HepG2 (cell line): ENCODE data around the gene CDC42BPG. TPM values are rescaled to one million over a fixed set of nuclear protein-coding genes. Genes with fewer than 3 reads are reported as not detected.

Experiments used
- ATRX ChIP-seq: sonication (generic); formaldehyde crosslinking; IDR thresholded peaks from 2 replicates; pipeline ENCODE4 v1.4.0; 2020; ENCODE audit warnings: missing genetic modification reagents, borderline replicate concordance
- CERS6 ChIP-seq: sonication (generic); formaldehyde crosslinking; IDR thresholded peaks from 2 replicates; pipeline ENCODE4 v1.5.0; 2020; ENCODE audit warnings: missing genetic modification reagents
- EEA1 ChIP-seq: sonication (generic); formaldehyde crosslinking; IDR thresholded peaks from 2 replicates; pipeline ENCODE4 v1.5.1; 2020; ENCODE audit warnings: mild to moderate bottlenecking, missing genetic modification reagents, borderline replicate concordance
- HBP1 ChIP-seq: IDR thresholded peaks from 2 replicates; pipeline ENCODE4 v1.6.1; 2016; ENCODE audit warnings: low read depth, control low read depth
- NCOA1 ChIP-seq: sonication (generic); formaldehyde crosslinking; IDR thresholded peaks from 2 replicates; pipeline ENCODE4 v1.9.0; 2021; ENCODE audit warnings: missing genetic modification reagents
- NR0B2 ChIP-seq: sonication (generic); formaldehyde crosslinking; IDR thresholded peaks from 2 replicates; pipeline ENCODE4 v1.4.0; 2020; ENCODE audit warnings: mild to moderate bottlenecking, missing genetic modification reagents
- NRL ChIP-seq: sonication (generic); formaldehyde crosslinking; IDR thresholded peaks from 2 replicates; pipeline ENCODE4 v1.5.0; 2020; ENCODE audit warnings: missing genetic modification reagents, mild to moderate bottlenecking, moderate library complexity, borderline replicate concordance
- TFE3 ChIP-seq: IDR thresholded peaks from 2 replicates; pipeline ENCODE4 v1.6.1; 2016
- THAP7 ChIP-seq: sonication (generic); formaldehyde crosslinking; IDR thresholded peaks from 2 replicates; pipeline ENCODE4 v1.8.1; 2023; ENCODE audit warnings: mild to moderate bottlenecking, missing genetic modification reagents
- ZBTB43 ChIP-seq: sonication (generic); formaldehyde crosslinking; conservative IDR thresholded peaks from 2 replicates; pipeline ENCODE4 v1.4.0; 2020; ENCODE audit warnings: missing genetic modification reagents
- ZEB1 ChIP-seq: IDR thresholded peaks from 2 replicates; pipeline ENCODE4 v1.6.1; 2012; ENCODE audit warnings: mild to moderate bottlenecking, low read depth, inconsistent platforms; ENCODE audit not compliant: insufficient replicate concordance
- ZHX2 ChIP-seq, 2 experiments: sonication (generic) in 1 of 2; formaldehyde crosslinking in 1 of 2; IDR thresholded peaks; 2 replicates each; pipeline versions ENCODE4 v1.6.1 to v1.9.0; 2014 to 2022; ENCODE audit warnings: antibody characterized with exemption in 1 of 2, borderline replicate concordance in 1 of 2, inconsistent platforms in 1 of 2, low read depth in 1 of 2, missing genetic modification reagents in 1 of 2
- ZNF24 ChIP-seq: fragments of 450-650 bp; IDR thresholded peaks from 2 replicates; pipeline ENCODE4 v1.6.1; 2017; ENCODE audit warnings: antibody characterized with exemption, mild to moderate bottlenecking
- ZNF331 ChIP-seq: sonication (generic); formaldehyde crosslinking; IDR thresholded peaks from 2 replicates; pipeline ENCODE4 v1.4.0; 2020; ENCODE audit warnings: missing genetic modification reagents
- ZNF737 ChIP-seq: sonication (generic); formaldehyde crosslinking; IDR thresholded peaks from 2 replicates; pipeline ENCODE4 v1.5.0; 2020; ENCODE audit warnings: missing genetic modification reagents, mild to moderate bottlenecking, borderline replicate concordance
- polyA plus RNA-seq, 8 experiments: library from polyadenylated mRNA; depleted of rRNA in 3 of 8; stranded (reverse) in 7 of 8; unstranded in 1 of 8; fragments of >200 nt; fragmentation: Illumina TruSeq in 4 of 8; extraction: Trizol in 4 of 8; gene quantifications; 2 replicates each; pipeline versions ENCODE4 v1.2.1 to v1.2.3, GENCODE V29; 2011 to 2016; ENCODE audit warnings: low read depth in 4 of 8, missing spikeins in 1 of 8, mixed read lengths in 1 of 8; ENCODE audit not compliant: insufficient read depth in 1 of 8
- total RNA-seq, 5 experiments: library from RNA; depleted of rRNA; stranded (reverse); fragments of >200 nt; fragmentation: Illumina TruSeq; extraction: Trizol; gene quantifications; 2 replicates each; pipeline ENCODE4 v1.2.3, GENCODE V29; 2016; ENCODE audit warnings: low read depth in 1 of 5

CDC42BPG gene
- total and polyA plus RNA-seq, 2 of the 13 experiments (the other 11 are each of a cell fraction or from before 2014, with no cell fraction given): 0.55 to 1.4 TPM

GRCh38 chr11:64848826-64849597 lies 4.6 kb upstream of the CDC42BPG start (continued):
- TF ChIP-seq ZHX2 (IDR thresholded peaks at IDR 0.05; ENCODE audit: low read depth): no peak
- no peak for TF ChIP-seq ZHX2 (CRISPR knock-in tag; IDR thresholded peaks at IDR 0.05; ENCODE audit: borderline replicate concordance)
- no peak for TF ChIP-seq HBP1
- no peak for TF ChIP-seq THAP7
- TF ChIP-seq CERS6 (CRISPR knock-in tag): no peak
- TF ChIP-seq NCOA1 (CRISPR knock-in tag): no peak
- TF ChIP-seq ZEB1: no peak
- TF ChIP-seq ZNF331 (CRISPR knock-in tag): no peak
- TF ChIP-seq ZNF24: no peak
- no peak for TF ChIP-seq ZNF737 (CRISPR knock-in tag)
- TF ChIP-seq NRL (CRISPR knock-in tag): no peak
- TF ChIP-seq ZBTB43: no peak
- TF ChIP-seq ATRX (CRISPR knock-in tag): no peak
- TF ChIP-seq EEA1 (CRISPR knock-in tag): no peak
- no peak for TF ChIP-seq NR0B2
- TF ChIP-seq TFE3 (CRISPR knock-in tag): no peak
